Measurements from ENCODE around the gene ATL2.
"Not testable (repeated sequence)": the region's sequence is repeated elsewhere in the genome, so short reads cannot be mapped to it uniquely, and the experiment has no call there.

ATL2 gene

GRCh38 chr2:38260972-38261371 lies 116.1 kb downstream of the ATL2 start:
- TF ChIP-seq CTCF (conservative IDR thresholded peaks at IDR 0.05; ENCODE audit: low read depth, low read length) = no peak
- DNase-seq (ENCODE audit: low read depth) = no peak
- no peak overlapping the region for H3K4me3 ChIP-seq (ENCODE audit: low read length)

- no peak for TF ChIP-seq CTCF (conservative IDR thresholded peaks at IDR 0.05; ENCODE audit: low read depth, low read length)
- H3K4me3 ChIP-seq (ENCODE audit: low read length) = no peak overlapping the region
- no peak for DNase-seq (ENCODE audit: low read depth)
These were observed 116.6 kb downstream of the ATL2 start for GRCh38 chr2:38260469-38260868.

GRCh38 chr2:38259311-38259710 lies 117.8 kb downstream of the ATL2 start:
- DNase-seq (ENCODE audit: low read depth) = no peak
- no peak for TF ChIP-seq CTCF (conservative IDR thresholded peaks at IDR 0.05; ENCODE audit: low read depth, low read length)
- no peak overlapping the region for H3K4me3 ChIP-seq (ENCODE audit: low read length)

- H3K4me3 ChIP-seq (ENCODE audit: low read length); DNase-seq (ENCODE audit: low read depth): not testable (repeated sequence)
These were observed 119.4 kb downstream of the ATL2 start for GRCh38 chr2:38257680-38258079.

DNA sequence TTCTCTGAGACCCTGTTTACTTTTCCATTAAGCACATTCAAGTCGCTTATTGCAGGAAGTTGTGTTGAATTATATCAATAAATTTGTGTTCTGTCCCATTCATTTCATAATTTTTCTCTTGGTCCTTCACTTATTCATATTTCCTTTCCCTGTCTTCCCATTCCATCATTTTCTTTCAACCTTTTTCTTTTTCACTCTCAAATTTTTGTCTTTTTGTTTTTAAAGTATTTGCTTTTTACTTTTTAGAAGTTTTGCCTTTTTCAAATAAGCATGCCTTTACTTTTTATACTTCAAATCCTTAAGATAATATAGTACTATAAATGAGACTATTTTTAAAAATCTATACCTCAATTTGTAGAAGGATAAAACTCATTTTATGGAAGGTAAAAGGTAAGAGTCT lies 120.5 kb downstream of the ATL2 start:
- H3K4me3 ChIP-seq (ENCODE audit: low read length) = no peak overlapping the region
- no peak for DNase-seq (ENCODE audit: low read depth)
- TF ChIP-seq CTCF (conservative IDR thresholded peaks at IDR 0.05; ENCODE audit: low read depth, low read length) = no peak

- no peak for TF ChIP-seq CTCF (conservative IDR thresholded peaks at IDR 0.05; ENCODE audit: low read depth, low read length)
- no peak overlapping the region for H3K4me3 ChIP-seq (ENCODE audit: low read length)
- DNase-seq (ENCODE audit: low read depth) = no peak
These were observed 121.9 kb downstream of the ATL2 start for GRCh38 chr2:38255211-38255610.

GRCh38 chr2:38254796-38255195 lies 122.3 kb downstream of the ATL2 start:
- no peak for TF ChIP-seq CTCF (conservative IDR thresholded peaks at IDR 0.05; ENCODE audit: low read depth, low read length)
- H3K4me3 ChIP-seq (ENCODE audit: low read length) = no peak overlapping the region
- no peak for DNase-seq (ENCODE audit: low read depth)

GRCh38 chr2:38251940-38252339 lies 125.1 kb downstream of the ATL2 start:
- DNase-seq (ENCODE audit: low read depth) = no peak
- no peak overlapping the region for H3K4me3 ChIP-seq (ENCODE audit: low read length)
- no peak for TF ChIP-seq CTCF (conservative IDR thresholded peaks at IDR 0.05; ENCODE audit: low read depth, low read length)
